OCI-LY7 (cell line): ENCODE results near the gene IFIT1. TPM values are rescaled to one million over a fixed set of nuclear protein-coding genes. Genes with fewer than 3 reads are reported as not detected.
"Not testable (repeated sequence)": the region's sequence is repeated elsewhere in the genome, so short reads cannot be mapped to it uniquely, and the experiment has no call there.

Source experiments
- BruUV-seq: library from RNA; stranded (reverse); fragments of 400-500 nt; replicated peaks from 2 replicates; lab custom pipeline; 2021; lab: Mats Ljungman, UMichigan
- CTCF ChIA-PET: fragments of 300-600 bp; sonication (Branson Sonifier 250); formaldehyde crosslinking; loops from one replicate; lab custom pipeline; 2022; ENCODE audit warnings: antibody characterized with exemption; ENCODE audit not compliant: unreplicated experiment; lab: Charles Lee
- POLR2A ChIA-PET: fragments of 300-600 bp; sonication (Branson Sonifier 250); formaldehyde crosslinking; loops from one replicate; lab custom pipeline; 2022; ENCODE audit warnings: antibody characterized with exemption; lab: Charles Lee
- DNase-seq: peaks from one replicate; pipeline ENCODE4 v3.0.0-alpha.2; 2015; ENCODE audit warnings: low spot score
- H2AFZ ChIP-seq: fragments of 200-600 bp; sonication (generic), shearing (Covaris generic); 2 replicates; pipeline ENCODE4 v1.6.1; 2014; ENCODE audit warnings: mild to moderate bottlenecking, antibody characterized with exemption, low read length, moderate library complexity
- H3K27ac ChIP-seq: fragments of 200-600 bp; sonication (generic); 2 replicates; pipeline ENCODE4 v1.5.1; 2014; ENCODE audit warnings: mixed run types, low read depth, mild to moderate bottlenecking, moderate library complexity, low read length, inconsistent platforms; ENCODE audit not compliant: poor library complexity, severe bottlenecking
- H3K36me3 ChIP-seq: fragments of 200-600 bp; sonication (generic); 2 replicates; pipeline ENCODE4 v1.6.1; 2014; ENCODE audit warnings: mild to moderate bottlenecking, antibody characterized with exemption, low read length, moderate library complexity, mixed read lengths; ENCODE audit not compliant: insufficient read depth
- H3K4me1 ChIP-seq: fragments of 200-600 bp; sonication (generic); 2 replicates; pipeline ENCODE4 v1.5.1; 2014; ENCODE audit warnings: mild to moderate bottlenecking, low read length; ENCODE audit not compliant: insufficient read depth, poor library complexity, severe bottlenecking
- H3K4me2 ChIP-seq: fragments of 200-600 bp; sonication (generic); 2 replicates; pipeline ENCODE4 v1.6.1; 2014; ENCODE audit warnings: mild to moderate bottlenecking, low read length
- H3K4me3 ChIP-seq: fragments of 200-600 bp; sonication (generic); 2 replicates; pipeline ENCODE4 v1.5.1; 2014; ENCODE audit warnings: mild to moderate bottlenecking, low read depth, low read length; ENCODE audit not compliant: poor library complexity, severe bottlenecking
- H3K79me2 ChIP-seq: fragments of 200-600 bp; sonication (generic); 2 replicates; pipeline ENCODE4 v1.6.1; 2016; ENCODE audit warnings: low read depth, mild to moderate bottlenecking, low read length, moderate library complexity, mixed read lengths; ENCODE audit not compliant: insufficient read depth
- H3K9me2 ChIP-seq: fragments of 200-600 bp; sonication (generic); 2 replicates; pipeline ENCODE4 v1.6.1; 2016; ENCODE audit warnings: mild to moderate bottlenecking, low read length, mixed read lengths; ENCODE audit not compliant: insufficient read depth
- H3K9me3 ChIP-seq: fragments of 200-600 bp; sonication (generic); 2 replicates; pipeline ENCODE4 v1.6.1; 2014; ENCODE audit warnings: mild to moderate bottlenecking, mixed run types, low read length, mixed read lengths
- H4K20me1 ChIP-seq: fragments of 200-600 bp; sonication (generic); 2 replicates; pipeline ENCODE4 v1.6.1; 2014; ENCODE audit warnings: mild to moderate bottlenecking, antibody characterized with exemption, low read length, moderate library complexity, mixed read lengths; ENCODE audit not compliant: insufficient read depth
- EZH2phosphoT487 ChIP-seq: fragments of 200-600 bp; sonication (generic); IDR thresholded peaks from 2 replicates; pipeline ENCODE4 v1.6.1; 2018; ENCODE audit warnings: low read depth, borderline replicate concordance, mild to moderate bottlenecking, mixed run types, antibody characterized with exemption, low read length, moderate library complexity, mixed read lengths
- intact Hi-C: fragments of 100-400 bp; cut with micrococcal nuclease; formaldehyde crosslinking; loops from one replicate; pipeline ENCODE4 v1.10.0; 2022; ENCODE audit not compliant: unreplicated experiment
- total RNA-seq, 2 experiments: library from RNA; depleted of rRNA in 1 of 2; stranded (reverse); fragments of >200 nt in 1 of 2; shearing (Covaris generic) in 1 of 2; gene quantifications; 2 replicates each; pipeline ENCODE4 v1.2.3, GENCODE V29; 2014 to 2022
- TF ChIP-seq, protein P1 (sequence below): fragments of 200-600 bp; sonication (generic); conservative IDR thresholded peaks from 2 replicates; pipeline ENCODE4 v1.5.1; 2014; ENCODE audit warnings: mild to moderate bottlenecking, antibody characterized with exemption, low read length, moderate library complexity, mixed read lengths

The IFIT1 gene
- total RNA-seq, 2 experiments from 2014 or later, result not detected

GRCh38 chr10:89438525-89438924 lies 46.1 kb downstream of the IFIT1 start:
- no peak for DNase-seq
- intact Hi-C loops, result no loop called here
- Histone ChIP-seq H3K9me3 (no peaks in the 10 kb centered on the region), H4K20me1 (no peaks in the 10 kb centered on the region), H3K4me2 (no peak overlapping the region), H3K4me1 (no peaks in the 10 kb centered on the region), H3K9me2 (no peaks in the 10 kb centered on the region), H3K79me2 (no peaks in the 10 kb centered on the region), H3K27ac (no peak overlapping the region), H3K4me3 (no peak overlapping the region), H2AFZ (no peak overlapping the region), H3K36me3 (no peaks in the 10 kb centered on the region)
- no TSS peak for BruUV-seq
- TF ChIP-seq EZH2phosphoT487, result no peak
- TF ChIP-seq, protein P1, sequence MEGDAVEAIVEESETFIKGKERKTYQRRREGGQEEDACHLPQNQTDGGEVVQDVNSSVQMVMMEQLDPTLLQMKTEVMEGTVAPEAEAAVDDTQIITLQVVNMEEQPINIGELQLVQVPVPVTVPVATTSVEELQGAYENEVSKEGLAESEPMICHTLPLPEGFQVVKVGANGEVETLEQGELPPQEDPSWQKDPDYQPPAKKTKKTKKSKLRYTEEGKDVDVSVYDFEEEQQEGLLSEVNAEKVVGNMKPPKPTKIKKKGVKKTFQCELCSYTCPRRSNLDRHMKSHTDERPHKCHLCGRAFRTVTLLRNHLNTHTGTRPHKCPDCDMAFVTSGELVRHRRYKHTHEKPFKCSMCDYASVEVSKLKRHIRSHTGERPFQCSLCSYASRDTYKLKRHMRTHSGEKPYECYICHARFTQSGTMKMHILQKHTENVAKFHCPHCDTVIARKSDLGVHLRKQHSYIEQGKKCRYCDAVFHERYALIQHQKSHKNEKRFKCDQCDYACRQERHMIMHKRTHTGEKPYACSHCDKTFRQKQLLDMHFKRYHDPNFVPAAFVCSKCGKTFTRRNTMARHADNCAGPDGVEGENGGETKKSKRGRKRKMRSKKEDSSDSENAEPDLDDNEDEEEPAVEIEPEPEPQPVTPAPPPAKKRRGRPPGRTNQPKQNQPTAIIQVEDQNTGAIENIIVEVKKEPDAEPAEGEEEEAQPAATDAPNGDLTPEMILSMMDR, result no peak
- ChIA-PET POLR2A (no interaction called here), CTCF (no interaction called here)

GRCh38 chr10:89440226-89441009 lies 48.0 kb downstream of the IFIT1 start:
- no peak overlapping the region for H3K27ac ChIP-seq
- POLR2A ChIA-PET, result interaction anchor here (0.6 to 0.7 kb wide), 2 partner anchors 81 to 252 kb away, joined by 3 to 7 read pairs; no protein-coding TSS in a partner anchor
- H3K4me1 ChIP-seq, result no peaks in the 10 kb centered on the region
- intact Hi-C loops, result no loop called here
- no TSS peak for BruUV-seq
- H3K9me3 ChIP-seq, result no peaks in the 10 kb centered on the region
- no peak for DNase-seq
- no peak overlapping the region for H3K4me2 ChIP-seq
- H3K9me2 ChIP-seq, result no peaks in the 10 kb centered on the region
- CTCF ChIA-PET, result no interaction called here
- TF ChIP-seq, protein P1, result no peak
- no peak for TF ChIP-seq EZH2phosphoT487
- H2AFZ ChIP-seq, result no peak overlapping the region; the same call in 1 of the 2 replicates
- no peak overlapping the region for H3K4me3 ChIP-seq
- no peaks in the 10 kb centered on the region for H3K36me3 ChIP-seq
- H3K79me2 ChIP-seq, result no peaks in the 10 kb centered on the region
- H4K20me1 ChIP-seq, result no peaks in the 10 kb centered on the region

GRCh38 chr10:89442289-89442688 lies 49.9 kb downstream of the IFIT1 start:
- no peaks in the 10 kb centered on the region for H4K20me1 ChIP-seq
- H3K4me3 ChIP-seq, result no peak overlapping the region
- no peaks in the 10 kb centered on the region for H3K4me1 ChIP-seq
- no peak overlapping the region for H3K4me2 ChIP-seq
- no peak for DNase-seq
- no peaks in the 10 kb centered on the region for H3K79me2 ChIP-seq
- H3K36me3 ChIP-seq, result no peaks in the 10 kb centered on the region
- POLR2A ChIA-PET, result no interaction called here
- H3K9me3 ChIP-seq, result no peaks in the 10 kb centered on the region
- H3K9me2 ChIP-seq, result no peaks in the 10 kb centered on the region
- no peak for TF ChIP-seq EZH2phosphoT487
- TF ChIP-seq, protein P1, result no peak
- intact Hi-C loops, result no loop called here
- CTCF ChIA-PET, result no interaction called here
- no peak overlapping the region for H3K27ac ChIP-seq
- no TSS peak for BruUV-seq
- H2AFZ ChIP-seq, result no peak overlapping the region

DNA sequence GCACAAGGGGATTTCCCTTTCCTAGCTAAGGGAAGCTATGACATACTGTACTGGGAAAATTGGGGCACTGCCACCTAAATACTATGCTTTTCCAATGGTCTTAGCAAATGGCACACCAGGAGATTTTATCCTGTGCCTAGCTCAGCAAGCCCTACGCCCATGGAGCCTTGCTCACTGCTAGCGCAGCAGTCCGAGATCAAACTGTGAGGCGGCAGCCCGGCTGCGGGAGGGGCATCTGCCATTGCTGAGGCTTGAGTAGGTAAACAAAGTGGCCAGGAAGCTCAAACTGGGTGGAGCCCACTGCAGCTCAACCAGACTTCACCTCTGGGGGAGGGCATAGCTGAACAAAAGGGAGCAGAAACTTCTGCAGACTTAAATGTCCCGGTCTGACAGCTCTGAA lies 52.4 kb downstream of the IFIT1 start:
- BruUV-seq, POLR2A ChIA-PET, intact Hi-C loops, H3K4me3 ChIP-seq, DNase-seq, H3K4me2 ChIP-seq, H3K9me3 ChIP-seq, H3K9me2 ChIP-seq, H3K79me2 ChIP-seq, CTCF ChIA-PET, H2AFZ ChIP-seq, H3K4me1 ChIP-seq, H3K36me3 ChIP-seq, H4K20me1 ChIP-seq, H3K27ac ChIP-seq: not testable (repeated sequence)
